Astrocyte (in vitro differentiated cells and primary cell): ENCODE data around the gene ITPKA. TPM values are rescaled to one million over a fixed set of nuclear protein-coding genes. Genes with fewer than 3 reads are reported as not detected.

ENCODE experiments used
- DNase-seq: peaks from one replicate; pipeline ENCODE4 v3.0.0-alpha.2; 2010; ENCODE audit warnings: low read depth
- FAIRE-seq: peaks from 2 replicates; lab custom pipeline; 2011; peaks lifted over from hg19 to GRCh38; lab: Jason Lieb, UNC
- H2AFZ ChIP-seq: 2 replicates; pipeline ENCODE4 v1.6.0; 2012; ENCODE audit warnings: low read depth, low read length, inconsistent platforms
- H3K27ac ChIP-seq: 2 replicates; pipeline ENCODE4 v1.5.1; 2011; ENCODE audit warnings: low read depth, low read length, inconsistent platforms
- H3K27me3 ChIP-seq: 2 replicates; pipeline ENCODE4 v1.6.0; 2011; ENCODE audit warnings: low read length, inconsistent platforms; ENCODE audit not compliant: insufficient read depth
- H3K36me3 ChIP-seq: 2 replicates; pipeline ENCODE4 v1.5.1; 2011; ENCODE audit warnings: low read length, inconsistent platforms; ENCODE audit not compliant: insufficient read depth
- H3K4me1 ChIP-seq: 2 replicates; pipeline ENCODE4 v1.5.1; 2011; ENCODE audit warnings: low read length, inconsistent platforms; ENCODE audit not compliant: insufficient read depth
- H3K4me2 ChIP-seq: 2 replicates; pipeline ENCODE4 v1.6.0; 2012; ENCODE audit warnings: low read length, inconsistent platforms
- H3K4me3 ChIP-seq: 2 replicates; pipeline ENCODE4 v1.5.1; 2011; ENCODE audit warnings: low read depth, mild to moderate bottlenecking, low read length, inconsistent platforms; ENCODE audit not compliant: insufficient read depth
- H3K79me2 ChIP-seq: 2 replicates; pipeline ENCODE4 v1.6.0; 2012; ENCODE audit warnings: mild to moderate bottlenecking, low read length, inconsistent platforms; ENCODE audit not compliant: insufficient read depth
- H3K9ac ChIP-seq: 2 replicates; pipeline ENCODE4 v1.6.0; 2012; ENCODE audit warnings: mild to moderate bottlenecking, low read length, inconsistent platforms
- H3K9me3 ChIP-seq: 2 replicates; pipeline ENCODE4 v1.5.1; 2012; ENCODE audit warnings: low read depth, mild to moderate bottlenecking, low read length, inconsistent platforms; ENCODE audit not compliant: insufficient read depth
- H4K20me1 ChIP-seq: 2 replicates; pipeline ENCODE4 v1.6.0; 2012; ENCODE audit warnings: low read length, inconsistent platforms; ENCODE audit not compliant: insufficient read depth
- H3K27ac Mint-ChIP-seq: one replicate; pipeline ENCODE4 v1.8.0; 2021; ENCODE audit warnings: mild to moderate bottlenecking, mixed read lengths; ENCODE audit not compliant: unreplicated experiment
- H3K27me3 Mint-ChIP-seq: one replicate; pipeline ENCODE4 v1.8.0; 2021; ENCODE audit warnings: low read depth, mixed read lengths; ENCODE audit not compliant: unreplicated experiment
- H3K36me3 Mint-ChIP-seq: one replicate; pipeline ENCODE4 v1.8.0; 2021; ENCODE audit warnings: low read depth, mixed read lengths; ENCODE audit not compliant: unreplicated experiment
- H3K4me1 Mint-ChIP-seq: one replicate; pipeline ENCODE4 v1.8.0; 2021; ENCODE audit warnings: low read depth, mixed read lengths; ENCODE audit not compliant: unreplicated experiment
- H3K4me3 Mint-ChIP-seq: one replicate; pipeline ENCODE4 v1.8.0; 2021; ENCODE audit warnings: mild to moderate bottlenecking, moderate library complexity, mixed read lengths; ENCODE audit not compliant: unreplicated experiment
- H3K9me3 Mint-ChIP-seq: one replicate; pipeline ENCODE4 v1.8.0; 2021; ENCODE audit warnings: mild to moderate bottlenecking, mixed read lengths; ENCODE audit not compliant: unreplicated experiment
- CTCF ChIP-seq: IDR thresholded peaks from 2 replicates; pipeline ENCODE4 v1.5.1; 2011; ENCODE audit warnings: low read depth, mild to moderate bottlenecking, inconsistent platforms, low read length, moderate library complexity; ENCODE audit not compliant: insufficient read depth
- EZH2 ChIP-seq: IDR thresholded peaks from 2 replicates; pipeline ENCODE4 v1.6.1; 2012; ENCODE audit warnings: mild to moderate bottlenecking, low read length, inconsistent platforms; ENCODE audit not compliant: insufficient read depth
- total RNA-seq: library from RNA; stranded (reverse); gene quantifications from 2 replicates; pipeline ENCODE4 v1.2.1, GENCODE V29; 2021

ITPKA gene
- total RNA-seq, 1 donor from 2014 or later = 1.2 TPM

- H2AFZ ChIP-seq = no peak overlapping the region
- Mint-ChIP-seq H3K4me3 (no peak overlapping the region), H3K27me3 (no peaks in the 10 kb centered on the region), H3K9me3 (no peaks in the 10 kb centered on the region), H3K36me3 (peaks cover 17% of the 10 kb centered on the region), H3K27ac (no peak overlapping the region), H3K4me1 (peaks cover 5% of the 10 kb centered on the region)
- FAIRE-seq (no peak), DNase-seq (no peak)
- H3K27ac ChIP-seq = no peak overlapping the region
- no peaks in the 10 kb centered on the region for H3K27me3 ChIP-seq
- no peak overlapping the region for H3K9ac ChIP-seq
- no peaks in the 10 kb centered on the region for H3K9me3 ChIP-seq
- TF ChIP-seq EZH2 = no peak
- no peak for TF ChIP-seq CTCF
- peaks cover 7% of the 10 kb centered on the region for H3K36me3 ChIP-seq
- no peaks in the 10 kb centered on the region for H3K79me2 ChIP-seq
- no peaks in the 10 kb centered on the region for H3K4me1 ChIP-seq
- H4K20me1 ChIP-seq = no peaks in the 10 kb centered on the region
- no peak overlapping the region for H3K4me3 ChIP-seq
- no peak overlapping the region for H3K4me2 ChIP-seq
Measured at GRCh38 chr15:41523097-41523496, 29.4 kb downstream of the ITPKA start.

- H3K27ac ChIP-seq = no peak overlapping the region
- H3K4me1 ChIP-seq = no peaks in the 10 kb centered on the region
- no peak overlapping the region for H3K4me2 ChIP-seq
- Mint-ChIP-seq H3K9me3 (no peaks in the 10 kb centered on the region), H3K4me3 (no peak overlapping the region), H3K27ac (no peak overlapping the region), H3K4me1 (peaks cover 5% of the 10 kb centered on the region), H3K36me3 (peaks cover 24% of the 10 kb centered on the region), H3K27me3 (no peaks in the 10 kb centered on the region)
- no peak for DNase-seq
- no peaks in the 10 kb centered on the region for H3K9me3 ChIP-seq
- no peaks in the 10 kb centered on the region for H3K27me3 ChIP-seq
- H3K79me2 ChIP-seq = no peaks in the 10 kb centered on the region
- no peaks in the 10 kb centered on the region for H4K20me1 ChIP-seq
- FAIRE-seq = no peak
- peaks cover 18% of the 10 kb centered on the region for H3K36me3 ChIP-seq
- TF ChIP-seq CTCF = no peak
- no peak for TF ChIP-seq EZH2
- no peak overlapping the region for H3K9ac ChIP-seq
- no peak overlapping the region for H3K4me3 ChIP-seq
- no peak overlapping the region for H2AFZ ChIP-seq
Measured at GRCh38 chr15:41530363-41530956, 36.8 kb downstream of the ITPKA start.

- DNase-seq = no peak
- no peaks in the 10 kb centered on the region for H3K27me3 Mint-ChIP-seq
- no peaks in the 10 kb centered on the region for H3K79me2 ChIP-seq
- H3K9ac ChIP-seq = no peak overlapping the region
- peaks cover 13% of the 10 kb centered on the region for H3K36me3 ChIP-seq
- H3K27ac Mint-ChIP-seq = no peak overlapping the region
- no peaks in the 10 kb centered on the region for H3K4me1 Mint-ChIP-seq
- H3K4me3 Mint-ChIP-seq = no peak overlapping the region
- H3K9me3 ChIP-seq = no peaks in the 10 kb centered on the region
- peaks cover 18% of the 10 kb centered on the region for H3K36me3 Mint-ChIP-seq
- H3K27me3 ChIP-seq = no peaks in the 10 kb centered on the region
- H4K20me1 ChIP-seq = peaks cover 8% of the 10 kb centered on the region
- FAIRE-seq = no peak
- H3K4me2 ChIP-seq = no peak overlapping the region
- no peaks in the 10 kb centered on the region for H3K4me1 ChIP-seq
- H3K27ac ChIP-seq = no peak overlapping the region
- TF ChIP-seq CTCF (no peak), EZH2 (no peak)
- no peak overlapping the region for H3K4me3 ChIP-seq
- no peak overlapping the region for H2AFZ ChIP-seq
- no peaks in the 10 kb centered on the region for H3K9me3 Mint-ChIP-seq
Measured at GRCh38 chr15:41535544-41535943, 41.9 kb downstream of the ITPKA start.
